Spinal cord (tissue), 10 donors: ENCODE results near the gene CFB. TPM values are rescaled to one million over a fixed set of nuclear protein-coding genes. Genes with fewer than 3 reads are reported as not detected.

ENCODE experiments used
- DNase-seq, 6 donors: peaks; one replicate each; pipeline versions ENCODE4 v3.0.0 to v3.0.0-alpha.2; 2013 to 2015; ENCODE audit warnings: low spot score in 6 of 6, low read depth in 4 of 6
- H3K27ac ChIP-seq: one replicate; pipeline ENCODE4 v1.5.1; 2013; ENCODE audit warnings: low read depth, low read length, control low read depth
- H3K27me3 ChIP-seq: one replicate; pipeline ENCODE4 v1.6.1; 2013; ENCODE audit warnings: low read length; ENCODE audit not compliant: control insufficient read depth, insufficient read depth
- H3K36me3 ChIP-seq: one replicate; pipeline ENCODE4 v1.6.1; 2013; ENCODE audit warnings: low read length; ENCODE audit not compliant: control insufficient read depth, insufficient read depth
- H3K4me1 ChIP-seq: one replicate; pipeline ENCODE4 v1.6.1; 2013; ENCODE audit warnings: low read length; ENCODE audit not compliant: control insufficient read depth, insufficient read depth
- H3K4me3 ChIP-seq: one replicate; pipeline ENCODE4 v1.5.1; 2013; ENCODE audit warnings: low read depth, low read length, control low read depth
- H3K9me3 ChIP-seq: one replicate; pipeline ENCODE4 v1.6.1; 2013; ENCODE audit warnings: low read length; ENCODE audit not compliant: control insufficient read depth, insufficient read depth
- WGBS: methylation state at CpG from one replicate; pipeline ENCODE4 v1.1.5; 2013; ENCODE audit warnings: missing lambda C conversion rate; ENCODE audit not compliant: insufficient coverage; 5-methylcytosine and 5-hydroxymethylcytosine counted together
- long read RNA-seq, 4 donors: transcript quantifications; one replicate each; lab custom pipeline, GENCODE V29; 2026
- polyA plus RNA-seq, 2 donors: library from polyadenylated mRNA; unstranded; fragments of 120-200 nt; gene quantifications; one replicate each; pipeline ENCODE4 v1.2.1, GENCODE V29; 2013; ENCODE audit not compliant: insufficient read length in 2 of 2
- total RNA-seq, 2 donors: library from RNA; depleted of rRNA in 1 of 2; stranded (reverse); fragments of 120-200 nt in 1 of 2; fragments of >200 nt in 1 of 2; gene quantifications; one replicate each; pipeline versions ENCODE4 v1.2.3 to v1.2.4, GENCODE V29; 2013 to 2014
- donor health status: healthy.

CFB gene
- total RNA-seq: 10 to 100 TPM; 11.6 to 21.8 TPM
- polyA plus RNA-seq: 1 to 10 TPM; 1.6 to 7.7 TPM
- long read RNA-seq, donor 1, partial matches to known transcripts: 0 of 2 reads
- long read RNA-seq, donor 1, other reads (novel, unspliced or antisense): 0 of 2 reads
- long read RNA-seq, donor 2: 0 reads
- long read RNA-seq, donor 3: 0 reads
- long read RNA-seq, donor 4, partial matches to known transcripts: 0 of 1 reads
- long read RNA-seq, donor 4, other reads (novel, unspliced or antisense): 0 of 1 reads

DNA sequence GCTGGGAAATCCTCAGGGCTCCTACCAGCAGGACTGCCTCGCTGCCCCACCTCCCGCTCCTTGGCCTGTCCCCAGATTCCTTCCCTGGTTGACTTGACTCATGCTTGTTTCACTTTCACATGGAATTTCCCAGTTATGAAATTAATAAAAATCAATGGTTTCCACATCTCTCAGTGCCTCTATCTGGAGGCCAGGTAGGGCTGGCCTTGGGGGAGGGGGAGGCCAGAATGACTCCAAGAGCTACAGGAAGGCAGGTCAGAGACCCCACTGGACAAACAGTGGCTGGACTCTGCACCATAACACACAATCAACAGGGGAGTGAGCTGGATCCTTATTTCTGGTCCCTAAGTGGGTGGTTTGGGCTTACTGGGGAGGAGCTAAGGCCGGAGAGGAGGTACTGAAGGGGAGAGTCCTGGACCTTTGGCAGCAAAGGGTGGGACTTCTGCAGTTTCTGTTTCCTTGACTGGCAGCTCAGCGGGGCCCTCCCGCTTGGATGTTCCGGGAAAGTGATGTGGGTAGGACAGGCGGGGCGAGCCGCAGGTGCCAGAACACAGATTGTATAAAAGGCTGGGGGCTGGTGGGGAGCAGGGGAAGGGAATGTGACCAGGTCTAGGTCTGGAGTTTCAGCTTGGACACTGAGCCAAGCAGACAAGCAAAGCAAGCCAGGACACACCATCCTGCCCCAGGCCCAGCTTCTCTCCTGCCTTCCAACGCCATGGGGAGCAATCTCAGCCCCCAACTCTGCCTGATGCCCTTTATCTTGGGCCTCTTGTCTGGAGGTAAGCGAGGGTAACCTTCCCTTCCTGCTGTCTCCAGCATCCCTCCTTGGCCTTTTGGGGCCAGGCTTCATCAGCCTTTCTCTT is at the start of gene CFB:
TSS of gene CFB (plus strand) at position 589 of the 863 bp plus-strand sequence. CDS start at position 716, 127 bp downstream.
- Histone ChIP-seq H3K9me3 (no peaks in the 10 kb centered on the region), H3K36me3 (no peaks in the 10 kb centered on the region), H3K4me1 (no peaks in the 10 kb centered on the region), H3K27me3 (peaks cover 9% of the 10 kb centered on the region), H3K4me3 (no peak within 1 kb of the TSS), H3K27ac (peak within 1 kb of the TSS; percentile 72)
- 64% methylated on average over 11 of the region's 11 CpGs for WGBS
- DNase-seq: peak in 1 of 6 donors; percentile 57

DNA sequence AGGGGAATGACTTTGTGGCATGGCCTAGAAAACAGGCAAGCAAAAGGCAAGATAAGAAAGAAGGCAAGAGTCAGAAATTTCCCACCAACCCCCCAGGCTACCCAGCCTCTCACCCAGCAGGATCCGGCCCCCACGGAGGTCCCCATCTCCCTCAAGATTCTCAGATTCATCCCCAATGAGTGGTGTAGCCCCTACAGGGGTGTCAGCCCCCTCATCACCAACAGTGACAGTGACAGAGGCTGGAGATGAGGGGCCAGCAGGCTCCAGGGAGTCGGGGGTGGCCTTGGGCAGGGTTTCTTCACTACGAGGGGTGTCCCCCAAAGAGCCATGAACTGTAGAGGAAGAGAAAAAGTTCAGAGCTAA is 49.4 kb upstream of the CFB start:
- H3K36me3 ChIP-seq: peaks cover 61% of the 10 kb centered on the region
- no peaks in the 10 kb centered on the region for H3K9me3 ChIP-seq
- no peak for DNase-seq
- WGBS: 27% methylated on average over 3 of the region's 4 CpGs
- H3K27ac ChIP-seq: peak overlapping the region; percentile 67
- peak overlapping the region; percentile 99 for H3K4me3 ChIP-seq
- H3K27me3 ChIP-seq: no peaks in the 10 kb centered on the region
- peaks cover 36% of the 10 kb centered on the region for H3K4me1 ChIP-seq

DNA sequence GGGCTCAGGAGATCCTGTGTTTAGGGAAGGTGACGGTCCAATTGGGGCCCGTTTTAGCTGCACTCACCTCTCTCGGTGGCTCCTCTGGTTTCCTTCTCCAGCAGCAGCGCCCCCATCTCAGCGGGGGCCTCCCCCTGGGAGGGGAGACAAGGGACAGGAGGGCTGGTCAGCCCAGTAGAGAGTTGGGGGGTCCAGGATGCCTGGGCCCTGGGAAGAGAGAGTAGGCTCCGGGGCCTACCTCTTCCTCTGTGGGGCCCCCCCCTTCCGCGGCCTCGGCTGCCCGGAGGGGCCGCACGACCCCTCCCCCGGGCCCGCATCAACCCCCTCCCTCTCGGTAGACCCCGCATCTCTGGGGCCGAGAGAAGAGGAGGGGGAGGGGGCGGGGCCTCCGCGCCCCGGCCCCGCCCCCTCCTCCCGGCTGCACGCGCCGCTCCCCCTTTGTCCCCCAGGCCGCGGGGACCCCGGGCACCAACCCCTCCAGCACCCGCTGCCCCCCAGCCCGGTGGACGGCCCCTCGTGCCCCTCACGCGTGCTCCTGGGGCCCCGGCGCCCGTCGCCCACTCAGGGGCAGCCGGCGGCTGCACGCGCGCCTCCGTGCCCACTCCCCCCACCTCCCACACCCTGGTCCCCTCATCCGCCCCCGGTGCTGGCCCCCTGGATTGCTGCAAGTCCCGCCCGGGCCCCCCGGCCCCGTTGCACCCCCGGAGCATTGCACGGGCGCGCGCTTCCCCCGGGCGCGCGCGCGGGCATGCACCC is 48.9 kb upstream of the CFB start:
- H3K36me3 ChIP-seq: peaks cover 57% of the 10 kb centered on the region
- H3K9me3 ChIP-seq: no peaks in the 10 kb centered on the region
- DNase-seq: peak in 2 of 6 donors; percentile 30 to 70
- 1% methylated on average over 35 of the region's 62 CpGs for WGBS
- peak overlapping the region; percentile 67 for H3K27ac ChIP-seq
- H3K4me1 ChIP-seq: peaks cover 36% of the 10 kb centered on the region
- H3K27me3 ChIP-seq: no peaks in the 10 kb centered on the region
- H3K4me3 ChIP-seq: peak overlapping the region; percentile 99

DNA sequence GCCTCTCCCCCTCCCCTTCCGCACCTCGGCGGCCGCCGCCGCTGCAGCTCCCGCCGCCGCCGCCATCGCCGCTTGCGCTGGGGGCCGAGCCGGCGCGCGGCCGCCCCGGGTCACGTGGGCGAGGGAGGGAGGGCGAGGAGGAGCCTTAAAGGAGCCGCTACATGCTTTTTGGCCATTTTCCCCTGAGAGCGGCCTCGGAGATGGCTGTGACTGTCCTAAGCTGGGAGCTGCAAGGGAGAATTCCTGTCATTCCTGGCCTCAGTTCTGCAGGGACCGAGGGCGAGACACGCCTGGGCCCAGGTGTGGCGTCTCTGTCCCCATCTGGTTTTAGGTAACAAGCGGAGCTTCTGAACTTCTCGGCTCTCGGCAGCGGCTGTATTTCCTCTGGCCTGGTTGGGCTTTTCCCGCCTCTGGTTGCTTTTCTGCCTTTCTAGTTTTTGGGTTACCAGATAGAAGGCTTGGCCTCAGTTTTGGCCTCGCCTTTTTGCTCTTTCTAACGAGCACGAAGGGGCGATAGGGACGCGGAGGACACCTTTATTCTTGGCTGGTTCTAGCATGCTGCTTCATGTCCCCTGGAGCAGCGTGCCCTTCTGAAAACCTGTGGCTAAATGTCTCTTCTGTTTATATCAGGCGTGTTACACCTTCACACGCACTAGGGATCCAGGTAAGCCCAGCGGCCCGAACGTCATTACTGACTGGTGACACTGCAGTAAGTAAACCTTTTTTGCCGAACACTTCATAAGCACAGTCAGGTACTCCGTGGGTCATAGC is 48.1 kb upstream of the CFB start, which contains the start of gene EHMT2:
TSS of gene EHMT2 (minus strand) at position 87 of the 771 bp plus-strand sequence. CDS start at position 66, 21 bp downstream.
- H3K9me3 ChIP-seq: no peaks in the 10 kb centered on the region
- WGBS: 0% methylated on average over 46 of the region's 49 CpGs
- H3K4me1 ChIP-seq: peaks cover 42% of the 10 kb centered on the region
- H3K27me3 ChIP-seq: no peaks in the 10 kb centered on the region
- peaks cover 50% of the 10 kb centered on the region for H3K36me3 ChIP-seq
- DNase-seq: peak in 5 of 6 donors; percentile 76 to 97 (median 86)
- H3K4me3 ChIP-seq: peak within 1 kb of the TSS; percentile 99
- H3K27ac ChIP-seq: peak within 1 kb of the TSS; percentile 86

DNA sequence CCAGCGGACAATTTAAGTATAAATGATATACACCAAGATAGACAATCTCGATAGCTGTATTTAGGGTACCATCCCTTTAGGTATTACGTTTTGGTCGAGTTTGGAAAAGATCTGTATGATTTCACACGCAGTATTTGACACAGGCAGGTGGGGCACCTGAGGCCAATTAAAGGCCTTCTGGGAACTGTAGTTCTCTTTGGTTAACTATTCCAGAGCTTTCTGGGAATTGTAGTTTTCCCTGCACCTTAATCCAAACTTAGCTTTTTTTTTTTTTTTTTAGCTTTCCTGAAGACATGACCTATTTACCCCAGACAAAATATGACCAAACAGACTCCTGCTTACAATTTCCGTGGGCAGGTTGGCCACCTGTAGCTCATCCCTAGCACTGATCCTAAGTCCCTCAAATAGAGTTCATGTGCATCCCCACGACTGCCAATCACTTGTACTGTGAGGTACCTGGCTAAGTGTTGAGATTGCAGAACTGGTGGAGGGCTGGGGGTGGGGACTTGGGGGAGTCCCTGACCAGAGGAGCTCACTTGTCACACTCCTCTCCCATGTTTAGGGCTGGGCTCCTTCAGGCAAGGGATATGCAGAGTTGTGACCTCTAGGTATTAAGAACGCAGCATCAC is 47.4 kb upstream of the CFB start:
- peaks cover 43% of the 10 kb centered on the region for H3K4me1 ChIP-seq
- peak overlapping the region; percentile 86 for H3K27ac ChIP-seq
- DNase-seq: peak in 4 of 6 donors; percentile 28 to 90 (median 53)
- H3K36me3 ChIP-seq: peaks cover 43% of the 10 kb centered on the region
- no peaks in the 10 kb centered on the region for H3K27me3 ChIP-seq
- H3K9me3 ChIP-seq: no peaks in the 10 kb centered on the region
- peak overlapping the region; percentile 99 for H3K4me3 ChIP-seq
- WGBS: 0% methylated on average over 2 of the region's 8 CpGs

DNA sequence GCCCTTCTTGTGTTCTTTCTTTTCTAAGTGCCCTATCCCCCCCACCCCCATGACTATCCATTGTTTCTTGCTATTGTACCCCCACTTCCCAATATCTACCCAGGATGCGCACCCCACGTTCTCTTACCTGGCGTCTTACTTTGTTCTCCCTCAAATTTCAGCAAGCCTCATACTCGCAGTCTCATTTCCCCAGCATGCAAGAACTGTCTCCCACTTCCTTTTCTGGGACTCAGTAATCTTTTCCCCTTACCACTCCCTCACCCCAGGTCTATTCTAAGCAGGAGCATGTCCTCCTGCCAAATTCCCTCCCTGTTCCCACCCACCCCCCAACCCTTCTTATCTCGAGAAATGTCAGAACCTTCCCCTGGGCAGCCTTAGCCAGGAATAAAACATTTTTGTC is 46.7 kb upstream of the CFB start:
- no peak for DNase-seq
- Histone ChIP-seq H3K36me3 (peaks cover 36% of the 10 kb centered on the region), H3K27ac (no peak overlapping the region), H3K9me3 (no peaks in the 10 kb centered on the region), H3K4me3 (no peak overlapping the region), H3K4me1 (peaks cover 43% of the 10 kb centered on the region), H3K27me3 (no peaks in the 10 kb centered on the region)
- WGBS: 64% methylated on average over 5 of the region's 5 CpGs

DNA sequence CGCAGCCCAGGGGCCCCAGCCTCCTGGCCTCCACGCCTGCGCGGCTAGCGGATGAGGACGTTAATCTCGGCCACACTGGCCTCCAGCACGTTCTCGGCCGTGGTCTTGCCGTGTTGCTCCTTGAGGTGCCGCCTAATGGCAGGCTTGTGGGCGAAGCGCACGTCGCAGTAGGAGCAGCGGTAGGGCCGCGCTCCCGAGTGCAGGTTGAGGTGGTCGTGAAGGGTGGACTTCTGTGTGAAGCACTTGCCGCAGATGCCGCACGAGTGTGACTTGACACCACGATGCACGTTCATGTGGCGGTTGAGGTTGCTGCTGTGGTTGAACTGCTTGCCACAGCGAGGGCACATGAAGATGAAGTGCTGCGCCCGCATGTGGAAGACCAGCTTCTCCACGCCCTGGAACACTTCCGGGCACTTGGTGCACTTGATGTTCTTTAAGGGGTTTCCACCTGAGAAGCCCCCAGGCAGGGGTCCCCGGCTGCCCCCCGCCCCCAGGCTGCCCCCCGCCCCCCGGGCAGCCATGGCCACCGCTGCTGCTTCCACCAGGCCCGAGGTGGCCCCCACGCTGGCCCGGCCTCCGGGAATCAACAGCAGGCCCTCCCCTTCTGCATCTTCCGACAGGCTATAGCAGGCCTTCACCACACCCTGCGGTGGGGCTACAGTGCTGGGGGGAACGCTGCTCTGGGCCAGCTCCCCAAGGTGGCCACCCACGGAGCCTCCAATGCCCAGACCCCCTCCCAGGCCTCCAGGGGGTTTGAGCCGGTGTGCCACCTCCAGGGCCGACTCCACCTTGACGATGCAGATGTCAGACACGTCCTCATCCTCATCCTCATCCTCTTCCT is 45.8 kb upstream of the CFB start:
- no peak overlapping the region for H3K27ac ChIP-seq
- no peaks in the 10 kb centered on the region for H3K9me3 ChIP-seq
- H3K4me3 ChIP-seq: no peak overlapping the region
- peaks cover 28% of the 10 kb centered on the region for H3K36me3 ChIP-seq
- WGBS: 82% methylated on average over 39 of the region's 49 CpGs
- peaks cover 43% of the 10 kb centered on the region for H3K4me1 ChIP-seq
- H3K27me3 ChIP-seq: no peaks in the 10 kb centered on the region
- DNase-seq: no peak

DNA sequence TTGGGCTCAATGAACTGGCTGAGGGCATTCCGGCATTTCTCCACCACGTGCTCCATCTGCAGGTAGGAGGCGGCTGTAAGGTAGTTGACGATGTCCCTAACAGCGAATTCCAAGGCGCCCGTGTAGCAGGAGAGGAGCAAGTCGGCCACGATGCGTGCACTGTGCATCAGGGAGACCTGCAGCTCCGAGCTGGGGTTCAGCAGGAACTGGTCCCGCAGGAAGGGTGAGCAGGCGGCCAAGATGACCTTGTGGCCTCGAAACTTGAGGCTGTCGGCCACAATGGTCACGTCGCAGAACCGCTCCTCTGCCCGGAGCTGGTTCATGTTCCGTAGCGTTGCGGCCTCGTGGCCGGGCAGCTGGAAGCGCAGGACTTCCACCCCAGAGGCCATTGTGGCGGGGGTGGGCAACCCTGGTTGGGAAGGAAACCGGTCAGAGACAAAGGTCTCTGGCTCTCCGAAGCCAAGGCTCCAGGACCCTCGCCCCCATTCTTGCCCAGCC is 44.9 kb upstream of the CFB start:
- DNase-seq: peak in 1 of 6 donors; percentile 66
- H3K4me3 ChIP-seq: peak overlapping the region; percentile 76
- no peaks in the 10 kb centered on the region for H3K27me3 ChIP-seq
- peak overlapping the region; percentile 86 for H3K27ac ChIP-seq
- H3K4me1 ChIP-seq: peaks cover 43% of the 10 kb centered on the region
- H3K36me3 ChIP-seq: peaks cover 21% of the 10 kb centered on the region
- no peaks in the 10 kb centered on the region for H3K9me3 ChIP-seq
- 20% methylated on average over 27 of the region's 29 CpGs for WGBS
